ENCODE data around the gene RAC2. TPM values are rescaled to one million over a fixed set of nuclear protein-coding genes. Genes with fewer than 3 reads are reported as not detected.

RAC2 gene
- total and polyA plus RNA-seq, 9 of the 15 experiments (the other 6 are each of a cell fraction or from before 2014, with no cell fraction given), result 22.7 to 103 (median 43.3) TPM

DNA sequence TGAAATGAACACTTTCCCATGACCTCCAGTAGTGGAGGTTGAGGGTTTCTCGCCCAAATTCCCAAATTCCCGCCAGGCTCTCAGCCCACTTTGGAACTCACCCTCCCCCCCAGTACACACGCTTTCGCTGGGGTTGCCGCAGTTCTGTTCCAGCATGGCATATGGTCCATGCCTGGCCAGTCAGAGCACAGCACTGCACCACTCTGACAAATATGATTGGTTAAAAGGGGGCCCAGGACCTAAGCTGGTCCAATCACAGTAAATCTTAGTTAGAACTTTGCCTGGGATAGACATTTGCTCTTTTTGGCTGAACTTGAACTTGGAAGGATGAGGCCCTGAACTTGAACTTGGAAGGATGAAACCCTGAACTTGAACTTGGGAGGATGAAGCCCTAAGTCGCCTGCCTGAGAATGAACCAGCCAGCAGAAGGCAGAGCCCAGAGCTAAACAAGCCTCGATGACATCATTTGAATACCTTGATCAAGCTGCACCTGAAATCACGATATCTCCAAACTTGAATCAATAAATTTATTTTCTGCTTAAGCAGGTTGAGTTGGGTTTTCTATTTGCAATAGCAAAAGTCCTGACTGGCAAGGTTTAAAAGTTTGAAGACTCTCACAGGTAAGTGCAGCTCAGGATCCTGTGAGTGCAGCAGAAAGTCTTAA is 19.2 kb downstream of the RAC2 start:
- Histone ChIP-seq H3K36me3 (ENCODE audit: control insufficient read depth, insufficient read depth, low read length) (peaks cover 50% of the 10 kb centered on the region; the same call in 2 of the 3 replicates), H4K20me1 (replicated peaks; ENCODE audit: control insufficient read depth, insufficient read depth, low read length) (no peaks in the 10 kb centered on the region), H3K4me3 (no peak overlapping the region), H3K4me2 (ENCODE audit: insufficient read depth, low read length) (no peak overlapping the region), H3K79me2 (ENCODE audit: control insufficient read depth, insufficient read depth, low read length) (peaks cover 11% of the 10 kb centered on the region), H3K27ac (ENCODE audit: extremely low read depth, low read depth, low read length) (no peak overlapping the region), H2AFZ (ENCODE audit: low read depth, low read length) (no peak overlapping the region), H3K27me3 (ENCODE audit: control insufficient read depth in 2 of 2, insufficient read depth in 2 of 2, low read length in 2 of 2) (no peaks in the 10 kb centered on the region), H3K9me1 (ENCODE audit: control insufficient read depth, insufficient read depth, low read length) (no peaks in the 10 kb centered on the region), H3K4me1 (replicated peaks in 1 of 2; ENCODE audit: control insufficient read depth in 2 of 2, insufficient read depth in 2 of 2, low read length in 2 of 2) (peaks cover 7 to 20% of the 10 kb centered on the region in 2 experiments), H3K9ac (ENCODE audit: insufficient read depth in 1 of 2, low read depth in 2 of 2, low read length in 2 of 2) (no peak overlapping the region), H3K9me3 (replicated peaks; ENCODE audit: control insufficient read depth, insufficient read depth, low read depth, low read length) (no peaks in the 10 kb centered on the region)
- CTCF ChIA-PET (ENCODE audit: low intra/inter-chr PET ratio), result no interaction called here
- BruUV-seq (replicated peaks), result no TSS peak
- DNase-seq (ENCODE audit: extremely low read depth in 1 of 4, low spot score in 3 of 4) (no peak), FAIRE-seq (no peak), ATAC-seq (no peak)
- intact Hi-C loops (cut with micrococcal nuclease), result no loop called here
- in situ Hi-C loops (cut with MboI), result no loop called here
- POLR2A ChIA-PET, result interaction anchor here (0.6 to 1.6 kb wide), 2 partner anchors 17 to 650 kb away, joined by 3 to 4 read pairs; no protein-coding TSS in a partner anchor
- 53% methylated on average over 5 of the region's 8 CpGs for WGBS (ENCODE audit: insufficient coverage, low coverage, missing lambda C conversion rate)
- TF ChIP-seq ZNF77 (CRISPR knock-in tag; IDR thresholded peaks at IDR 0.05) (no peak), MEF2A (IDR thresholded peaks at IDR 0.05; ENCODE audit: control insufficient read depth, low read depth, low read length) (no peak), SP1 (CRISPR knock-in tag; IDR thresholded peaks at IDR 0.05) (no peak), IRF2 (CRISPR knock-in tag; IDR thresholded peaks at IDR 0.05) (no peak), DDX20 (tag; IDR thresholded peaks at IDR 0.05; ENCODE audit: low read depth) (no peak), ZNF707 (CRISPR knock-in tag; conservative IDR thresholded peaks at IDR 0.05) (no peak), MAFK (IDR thresholded peaks at IDR 0.05; ENCODE audit: low read length) (no peak), ARID3B (CRISPR knock-in tag; IDR thresholded peaks at IDR 0.05; ENCODE audit: borderline replicate concordance) (no peak), ZNF639 (CRISPR knock-in tag; conservative IDR thresholded peaks at IDR 0.05 in 1 of 2, IDR thresholded peaks at IDR 0.05 in 1 of 2) (no peak), ZNF12 (CRISPR knock-in tag; IDR thresholded peaks at IDR 0.05) (no peak), TBL1XR1 (IDR thresholded peaks at IDR 0.05; ENCODE audit: low read length in 2 of 2) (no peak), SMAD2 (IDR thresholded peaks at IDR 0.05; ENCODE audit: low read depth, low read length) (no peak), HSF4 (CRISPR knock-in tag; IDR thresholded peaks at IDR 0.05; ENCODE audit: borderline replicate concordance) (no peak), MAFG (tag; conservative IDR thresholded peaks at IDR 0.05) (no peak)
- TF ChIP-seq, protein P1, sequence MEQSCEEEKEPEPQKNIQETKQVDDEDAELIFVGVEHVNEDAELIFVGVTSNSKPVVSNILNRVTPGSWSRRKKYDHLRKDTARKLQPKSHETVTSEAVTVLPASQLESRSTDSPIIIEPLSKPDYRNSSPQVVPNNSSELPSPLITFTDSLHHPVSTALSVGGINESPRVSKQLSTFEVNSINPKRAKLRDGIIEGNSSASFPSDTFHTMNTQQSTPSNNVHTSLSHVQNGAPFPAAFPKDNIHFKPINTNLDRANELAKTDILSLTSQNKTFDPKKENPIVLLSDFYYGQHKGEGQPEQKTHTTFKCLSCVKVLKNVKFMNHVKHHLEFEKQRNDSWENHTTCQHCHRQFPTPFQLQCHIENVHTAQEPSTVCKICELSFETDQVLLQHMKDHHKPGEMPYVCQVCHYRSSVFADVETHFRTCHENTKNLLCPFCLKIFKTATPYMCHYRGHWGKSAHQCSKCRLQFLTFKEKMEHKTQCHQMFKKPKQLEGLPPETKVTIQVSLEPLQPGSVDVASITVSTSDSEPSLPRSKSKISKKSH (CRISPR knock-in tag; IDR thresholded peaks at IDR 0.05), result no peak
- TF ChIP-seq, protein P2, sequence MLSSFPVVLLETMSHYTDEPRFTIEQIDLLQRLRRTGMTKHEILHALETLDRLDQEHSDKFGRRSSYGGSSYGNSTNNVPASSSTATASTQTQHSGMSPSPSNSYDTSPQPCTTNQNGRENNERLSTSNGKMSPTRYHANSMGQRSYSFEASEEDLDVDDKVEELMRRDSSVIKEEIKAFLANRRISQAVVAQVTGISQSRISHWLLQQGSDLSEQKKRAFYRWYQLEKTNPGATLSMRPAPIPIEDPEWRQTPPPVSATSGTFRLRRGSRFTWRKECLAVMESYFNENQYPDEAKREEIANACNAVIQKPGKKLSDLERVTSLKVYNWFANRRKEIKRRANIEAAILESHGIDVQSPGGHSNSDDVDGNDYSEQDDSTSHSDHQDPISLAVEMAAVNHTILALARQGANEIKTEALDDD (IDR thresholded peaks at IDR 0.05), result no peak

Measured in K562 (cell line).